ENCODE data around the gene TSSC4. TPM values are rescaled to one million over a fixed set of nuclear protein-coding genes. Genes with fewer than 3 reads are reported as not detected.
A peak's percentile ranks its signal among the peaks of the same experiment; 100 is the strongest.

The TSSC4 gene
- total RNA-seq, 2 experiments from 2014 or later = 41.9 to 42.0 TPM

- no peak for DNase-seq
- Mint-ChIP-seq H3K27me3 (ENCODE audit: low read depth) (no peaks in the 10 kb centered on the region), H3K4me3 (no peak overlapping the region), H3K9me3 (no peaks in the 10 kb centered on the region), H3K36me3 (ENCODE audit: low read depth) (no peaks in the 10 kb centered on the region), H3K27ac (no peak overlapping the region), H3K4me1 (ENCODE audit: low read depth) (peaks cover 16% of the 10 kb centered on the region)
- intact Hi-C loops (cut with micrococcal nuclease) = no loop called here
- CTCF ChIA-PET = no interaction called here
Observed at GRCh38 chr11:2375341-2375853, 25.2 kb upstream of the TSSC4 start.

DNA sequence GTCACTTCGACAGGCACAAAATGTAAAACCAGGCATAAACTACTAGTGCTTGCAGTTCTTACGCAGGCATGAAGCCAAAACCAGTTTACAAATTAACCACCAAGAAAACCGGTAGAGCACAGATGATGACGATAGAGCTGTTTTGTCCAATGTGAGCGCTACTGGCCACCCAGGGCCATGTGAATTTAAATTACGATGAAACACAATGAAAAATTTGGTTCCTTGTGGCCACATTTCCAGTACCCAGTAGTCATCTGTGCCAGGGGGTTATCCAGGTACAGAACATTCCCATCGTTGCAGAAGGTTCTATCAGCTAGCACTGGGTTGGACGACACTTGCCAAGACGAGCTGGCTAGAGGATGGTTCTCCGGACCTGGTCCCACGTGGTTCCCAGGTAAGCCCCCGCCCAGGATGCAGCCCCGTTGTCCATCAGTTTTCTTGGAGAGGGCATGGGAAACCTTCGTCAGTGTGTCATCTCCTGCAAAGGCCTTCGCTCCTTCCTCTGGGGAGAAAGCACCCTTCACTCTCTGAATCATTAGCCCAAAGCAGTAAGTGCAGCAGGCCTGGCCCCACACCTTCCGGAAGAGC is 24.5 kb upstream of the TSSC4 start:
- Mint-ChIP-seq H3K4me3 (peak overlapping the region; percentile 46), H3K27ac (no peak overlapping the region), H3K4me1 (ENCODE audit: low read depth) (peaks cover 22% of the 10 kb centered on the region), H3K9me3 (no peaks in the 10 kb centered on the region), H3K27me3 (ENCODE audit: low read depth) (no peaks in the 10 kb centered on the region), H3K36me3 (ENCODE audit: low read depth) (no peaks in the 10 kb centered on the region)
- intact Hi-C loops (cut with micrococcal nuclease) = no loop called here
- no peak for DNase-seq
- CTCF ChIA-PET = no interaction called here

GRCh38 chr11:2376751-2377451 is 23.6 kb upstream of the TSSC4 start, which contains the start of gene CD81:
TSS of gene CD81 (plus strand) at chr11:2377310. CDS start at chr11:2377550, 240 bp downstream.
- intact Hi-C loops (cut with micrococcal nuclease) = loop anchor here (1.0 kb wide), 2 partner anchors 23 to 72 kb away; partner anchors contain the start of gene TSSC4
- CTCF ChIA-PET = interaction anchor here (1.2 to 1.5 kb wide), 2 partner anchors 9 to 71 kb away, joined by 3 to 4 read pairs; no protein-coding TSS in a partner anchor
- Mint-ChIP-seq H3K27me3 (ENCODE audit: low read depth) (no peaks in the 10 kb centered on the region), H3K27ac (peak within 1 kb of the TSS; percentile 79), H3K36me3 (ENCODE audit: low read depth) (no peaks in the 10 kb centered on the region), H3K4me3 (peak within 1 kb of the TSS; percentile 84), H3K4me1 (ENCODE audit: low read depth) (peaks cover 27% of the 10 kb centered on the region), H3K9me3 (no peaks in the 10 kb centered on the region)
- peak; percentile 53 for DNase-seq

- Mint-ChIP-seq H3K27ac (peak overlapping the region; percentile 79), H3K36me3 (ENCODE audit: low read depth) (no peaks in the 10 kb centered on the region), H3K27me3 (ENCODE audit: low read depth) (no peaks in the 10 kb centered on the region), H3K9me3 (no peaks in the 10 kb centered on the region), H3K4me1 (ENCODE audit: low read depth) (peaks cover 32% of the 10 kb centered on the region), H3K4me3 (peak overlapping the region; percentile 84)
- intact Hi-C loops (cut with micrococcal nuclease) = loop anchor here (1.0 kb wide), 2 partner anchors 23 to 72 kb away; partner anchors contain the start of gene TSSC4
- CTCF ChIA-PET = interaction anchor here (1.0 to 1.5 kb wide), 3 partner anchors 8 to 73 kb away, joined by 3 to 4 read pairs (median 3); no protein-coding TSS in a partner anchor
- peak; percentile 56 for DNase-seq
Observed at GRCh38 chr11:2377511-2378443, 22.8 kb upstream of the TSSC4 start.

DNA sequence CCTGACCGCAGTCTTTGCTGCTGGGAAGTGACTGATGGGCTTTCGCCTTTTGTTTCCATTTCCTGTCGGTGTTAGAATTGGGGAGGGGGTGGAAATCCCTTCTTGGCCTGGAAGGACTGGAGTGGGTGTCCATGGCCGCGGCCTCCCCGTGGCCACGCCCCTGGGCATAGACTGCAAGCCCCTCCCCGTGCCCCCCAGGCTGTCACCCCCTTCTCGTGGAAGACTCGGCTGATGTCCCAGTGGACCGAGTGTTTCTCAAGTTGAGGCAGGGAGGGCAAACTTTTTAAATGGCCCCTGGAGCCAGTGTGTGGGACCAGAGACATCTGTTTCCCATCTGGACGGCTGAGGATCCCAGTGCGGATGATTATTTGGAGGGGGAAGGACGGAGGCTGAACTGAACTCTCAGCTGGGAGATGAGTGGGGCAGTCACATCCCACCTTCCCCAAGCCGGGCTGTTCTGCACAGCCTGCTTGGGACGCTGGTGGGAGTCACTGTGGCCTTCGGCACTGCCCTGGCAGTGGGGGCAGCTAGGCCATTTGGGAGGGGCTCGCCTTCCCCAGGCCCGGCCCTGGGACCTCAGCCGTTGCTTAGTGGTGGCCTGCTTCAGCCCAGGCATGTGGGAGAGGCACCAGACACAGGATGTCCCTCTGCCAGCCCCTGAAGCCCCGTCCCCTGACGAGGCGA is 21.9 kb upstream of the TSSC4 start:
- peaks cover 38% of the 10 kb centered on the region for H3K4me1 Mint-ChIP-seq (ENCODE audit: low read depth)
- peak overlapping the region; percentile 79 for H3K27ac Mint-ChIP-seq
- intact Hi-C loops (cut with micrococcal nuclease) = no loop called here
- no peak for DNase-seq
- CTCF ChIA-PET = interaction anchor here (1.0 kb wide), 1 partner anchor 74 kb away, joined by 3 read pairs; no protein-coding TSS in a partner anchor
- H3K36me3 Mint-ChIP-seq (ENCODE audit: low read depth) = no peaks in the 10 kb centered on the region
- H3K9me3 Mint-ChIP-seq = no peaks in the 10 kb centered on the region
- H3K27me3 Mint-ChIP-seq (ENCODE audit: low read depth) = no peaks in the 10 kb centered on the region
- H3K4me3 Mint-ChIP-seq = peak overlapping the region; percentile 84

DNA sequence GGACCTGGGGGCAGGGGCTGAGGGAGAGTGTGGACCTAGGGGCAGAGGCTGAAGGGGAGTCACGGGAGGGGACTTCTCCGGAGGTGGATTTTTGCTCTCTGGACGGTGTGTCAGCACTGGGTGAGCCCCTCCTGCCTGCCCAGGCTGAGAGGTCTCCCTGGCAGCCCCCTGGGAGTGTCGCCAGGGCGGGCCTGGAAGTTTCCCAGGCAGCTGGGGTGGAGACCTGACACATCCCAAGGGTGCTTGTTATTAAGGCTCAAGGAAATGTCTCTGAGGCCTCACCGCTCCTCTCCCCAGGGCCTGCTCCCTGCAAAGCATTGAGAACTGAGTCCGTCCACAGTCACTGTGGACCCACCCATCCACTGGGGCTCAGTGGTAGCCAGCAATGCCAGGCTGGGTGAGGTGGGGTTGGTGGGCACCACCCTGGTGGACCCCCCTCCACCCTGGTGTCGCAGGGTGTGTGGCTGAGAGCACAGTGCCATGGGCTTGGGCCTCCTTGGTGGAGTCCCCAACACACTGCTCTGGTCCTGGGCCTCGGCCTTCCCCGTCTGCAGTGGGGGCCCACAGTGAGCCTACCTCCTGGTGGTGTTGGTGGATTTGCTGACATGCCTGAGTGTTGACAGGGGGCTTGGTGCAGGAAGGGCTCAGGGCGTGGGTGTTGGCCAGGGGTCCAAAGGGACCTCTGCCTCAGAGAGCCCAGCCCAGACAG is 20.9 kb upstream of the TSSC4 start:
- no peaks in the 10 kb centered on the region for H3K9me3 Mint-ChIP-seq
- H3K27ac Mint-ChIP-seq = no peak overlapping the region
- no peak overlapping the region for H3K4me3 Mint-ChIP-seq
- H3K27me3 Mint-ChIP-seq (ENCODE audit: low read depth) = no peaks in the 10 kb centered on the region
- DNase-seq = no peak
- intact Hi-C loops (cut with micrococcal nuclease) = no loop called here
- CTCF ChIA-PET = no interaction called here
- peaks cover 43% of the 10 kb centered on the region for H3K4me1 Mint-ChIP-seq (ENCODE audit: low read depth)
- no peaks in the 10 kb centered on the region for H3K36me3 Mint-ChIP-seq (ENCODE audit: low read depth)

- CTCF ChIA-PET = no interaction called here
- DNase-seq = no peak
Observed at GRCh38 chr11:2380396-2380795, 20.2 kb upstream of the TSSC4 start.

DNA sequence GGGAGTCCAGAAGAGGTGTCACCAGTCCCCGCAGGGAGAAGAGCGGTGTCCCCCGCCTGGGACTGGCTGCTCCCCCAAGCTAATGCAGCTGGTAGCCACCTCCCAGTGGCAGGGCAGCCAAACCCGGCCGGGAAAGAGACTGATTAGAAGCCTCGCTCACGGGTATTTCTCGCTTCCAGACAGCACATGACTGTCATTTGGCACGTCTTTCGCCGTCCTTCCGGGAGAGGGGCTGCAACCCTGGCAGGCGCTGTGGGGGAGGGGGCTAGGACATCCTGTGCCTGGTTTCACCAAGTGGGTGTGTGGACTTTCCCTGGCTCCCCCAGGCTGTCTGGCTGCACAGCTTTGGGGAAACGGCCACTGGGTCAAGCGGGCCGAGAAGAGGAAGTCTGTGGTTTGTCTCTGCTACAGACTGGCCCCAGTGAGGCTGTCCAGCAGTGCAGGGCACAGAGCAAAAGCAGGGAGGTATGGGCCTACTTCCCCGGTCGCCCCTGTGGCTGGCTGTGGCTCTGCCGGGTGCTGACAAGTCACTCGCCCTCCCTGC is 19.7 kb upstream of the TSSC4 start:
- CTCF ChIA-PET = no interaction called here
- Mint-ChIP-seq H3K4me1 (ENCODE audit: low read depth) (peaks cover 51% of the 10 kb centered on the region), H3K4me3 (no peak overlapping the region), H3K36me3 (ENCODE audit: low read depth) (no peaks in the 10 kb centered on the region), H3K27me3 (ENCODE audit: low read depth) (no peaks in the 10 kb centered on the region), H3K9me3 (no peaks in the 10 kb centered on the region), H3K27ac (no peak overlapping the region)
- intact Hi-C loops (cut with micrococcal nuclease) = no loop called here
- no peak for DNase-seq

More at GRCh38 chr11:2380396-2380795, 20.2 kb upstream of the TSSC4 start:
- Mint-ChIP-seq H3K4me1 (ENCODE audit: low read depth) (peaks cover 47% of the 10 kb centered on the region), H3K27me3 (ENCODE audit: low read depth) (no peaks in the 10 kb centered on the region), H3K36me3 (ENCODE audit: low read depth) (no peaks in the 10 kb centered on the region), H3K27ac (peak overlapping the region; percentile 8), H3K4me3 (no peak overlapping the region), H3K9me3 (no peaks in the 10 kb centered on the region)
- intact Hi-C loops (cut with micrococcal nuclease) = no loop called here

- no peak for DNase-seq
- H3K4me3 Mint-ChIP-seq = no peak overlapping the region
- no peaks in the 10 kb centered on the region for H3K36me3 Mint-ChIP-seq (ENCODE audit: low read depth)
- no peaks in the 10 kb centered on the region for H3K27me3 Mint-ChIP-seq (ENCODE audit: low read depth)
- H3K4me1 Mint-ChIP-seq (ENCODE audit: low read depth) = peaks cover 56% of the 10 kb centered on the region
- intact Hi-C loops (cut with micrococcal nuclease) = no loop called here
- CTCF ChIA-PET = interaction anchor here (1.9 kb wide), 1 partner anchor 20 kb away, joined by 7 read pairs; the partner anchor contains the start of gene TSSC4
- H3K9me3 Mint-ChIP-seq = no peaks in the 10 kb centered on the region
- no peak overlapping the region for H3K27ac Mint-ChIP-seq
Observed at GRCh38 chr11:2381494-2382128, 18.9 kb upstream of the TSSC4 start.

GRCh38 chr11:2382129-2382517 is 18.4 kb upstream of the TSSC4 start:
- H3K27me3 Mint-ChIP-seq (ENCODE audit: low read depth) = no peaks in the 10 kb centered on the region
- DNase-seq = no peak
- peaks cover 60% of the 10 kb centered on the region for H3K4me1 Mint-ChIP-seq (ENCODE audit: low read depth)
- H3K27ac Mint-ChIP-seq = no peak overlapping the region
- CTCF ChIA-PET = interaction anchor here (0.7 to 1.9 kb wide), 2 partner anchors 19 to 77 kb away, joined by 3 to 7 read pairs; partner anchors contain the start of gene TSSC4
- intact Hi-C loops (cut with micrococcal nuclease) = no loop called here
- no peak overlapping the region for H3K4me3 Mint-ChIP-seq
- H3K36me3 Mint-ChIP-seq (ENCODE audit: low read depth) = no peaks in the 10 kb centered on the region
- no peaks in the 10 kb centered on the region for H3K9me3 Mint-ChIP-seq
